Endothelial cell of umbilical vein (primary cell): ENCODE results near the gene TNFAIP8L1. TPM values are rescaled to one million over a fixed set of nuclear protein-coding genes. Genes with fewer than 3 reads are reported as not detected.

Experiments used
- BruUV-seq: library from RNA; stranded (reverse); fragments of 400-500 nt; replicated peaks from 2 replicates; lab custom pipeline; 2021; lab: Mats Ljungman, UMichigan
- CTCF ChIA-PET: fragments of 300-600, 350-600 bp; sonication (Branson Sonifier 250); formaldehyde crosslinking; loops from one replicate; lab custom pipeline; 2021; ENCODE audit warnings: antibody characterized with exemption, inconsistent platforms; lab: Charles Lee
- POLR2A ChIA-PET: fragments of 300-600, 350-600 bp; sonication (Branson Sonifier 250); formaldehyde crosslinking; loops from one replicate; lab custom pipeline; 2021; ENCODE audit warnings: antibody characterized with exemption, inconsistent platforms; lab: Charles Lee
- DNase-seq: peaks from one replicate; pipeline ENCODE4 v3.0.0-alpha.2; 2011; ENCODE audit warnings: low read depth, low spot score
- FAIRE-seq: peaks from 2 replicates; lab custom pipeline; 2011; peaks lifted over from hg19 to GRCh38; lab: Jason Lieb, UNC
- H2AFZ ChIP-seq: 2 replicates; pipeline ENCODE4 v1.6.0; 2012; ENCODE audit warnings: low read depth, low read length, control low read depth, inconsistent platforms
- H3K27ac ChIP-seq: 2 replicates; pipeline ENCODE4 v1.5.1; 2011; ENCODE audit warnings: low read depth, mild to moderate bottlenecking, control low read depth, low read length, moderate library complexity; ENCODE audit not compliant: insufficient read depth
- H3K27me3 ChIP-seq, 2 experiments: 2 replicates each; pipeline versions ENCODE4 v1.6.0 to v1.6.1; 2011; ENCODE audit warnings: low read length in 2 of 2, mixed read lengths in 1 of 2; ENCODE audit not compliant: control insufficient read depth in 2 of 2, insufficient read depth in 2 of 2
- H3K36me3 ChIP-seq, 2 experiments: 2 replicates in 1 of 2; 3 replicates in 1 of 2; pipeline ENCODE4 v1.5.1; 2011; ENCODE audit warnings: low read length in 2 of 2, mild to moderate bottlenecking in 1 of 2, moderate library complexity in 1 of 2; ENCODE audit not compliant: control insufficient read depth in 2 of 2, insufficient read depth in 2 of 2; ENCODE audit errors: extremely low read depth in 1 of 2
- H3K4me1 ChIP-seq: 3 replicates; pipeline ENCODE4 v1.5.1; 2011; ENCODE audit warnings: mild to moderate bottlenecking, low read length; ENCODE audit not compliant: control insufficient read depth, insufficient read depth; ENCODE audit errors: extremely low read depth
- H3K4me2 ChIP-seq: 2 replicates; pipeline ENCODE4 v1.6.1; 2011; ENCODE audit warnings: low read length, control low read depth, mixed read lengths; ENCODE audit not compliant: insufficient read depth
- H3K4me3 ChIP-seq, 3 experiments: fragments of 200-600 bp in 1 of 3; sonication (generic), shearing (Covaris generic) in 1 of 3; replicated peaks in 1 of 3; 2 replicates each; pipeline ENCODE4 v1.5.1; 2011 to 2016; ENCODE audit warnings: control low read depth in 3 of 3, low read length in 3 of 3, mild to moderate bottlenecking in 2 of 3, inconsistent platforms in 1 of 3, low read depth in 1 of 3, moderate library complexity in 1 of 3; ENCODE audit not compliant: insufficient read depth in 1 of 3
- H3K79me2 ChIP-seq: 2 replicates; pipeline ENCODE4 v1.6.0; 2012; ENCODE audit warnings: low read length, inconsistent platforms; ENCODE audit not compliant: control insufficient read depth, insufficient read depth
- H3K9ac ChIP-seq: replicated peaks from 2 replicates; pipeline ENCODE3; 2011; ENCODE audit warnings: low read length, control low read depth; ENCODE audit not compliant: insufficient read depth; ENCODE audit errors: extremely low read depth
- H3K9me1 ChIP-seq: replicated peaks from 3 replicates; pipeline ENCODE4 v1.6.0; 2011; ENCODE audit warnings: mild to moderate bottlenecking, low read length; ENCODE audit not compliant: control insufficient read depth, insufficient read depth; ENCODE audit errors: extremely low read depth
- H3K9me3 ChIP-seq: replicated peaks from 2 replicates; pipeline ENCODE4 v1.5.1; 2012; ENCODE audit warnings: low read length, inconsistent platforms; ENCODE audit not compliant: control insufficient read depth, insufficient read depth
- H4K20me1 ChIP-seq: replicated peaks from 2 replicates; pipeline ENCODE3; 2011; ENCODE audit warnings: mild to moderate bottlenecking, low read length; ENCODE audit not compliant: control insufficient read depth, insufficient read depth; ENCODE audit errors: extremely low read depth
- CTCF ChIP-seq, 2 donors: IDR thresholded peaks; 1 replicate in 1 of 2; 2 replicates in 1 of 2; pipeline ENCODE4 v1.5.1; 2011; ENCODE audit warnings: low read length in 2 of 2, mild to moderate bottlenecking in 2 of 2, moderate library complexity in 2 of 2, control low read depth in 1 of 2, inconsistent platforms in 1 of 2, low read depth in 1 of 2; ENCODE audit not compliant: insufficient read depth in 1 of 2; ENCODE audit errors: extremely low read depth in 1 of 2
- EZH2 ChIP-seq: IDR thresholded peaks from 2 replicates; pipeline ENCODE4 v1.6.1; 2012; ENCODE audit warnings: borderline replicate concordance, low read depth, mild to moderate bottlenecking, moderate library complexity, low read length, inconsistent platforms; ENCODE audit not compliant: severe bottlenecking
- FOS ChIP-seq: IDR thresholded peaks from 2 replicates; pipeline ENCODE4 v1.6.1; 2011; ENCODE audit warnings: mild to moderate bottlenecking, low read length, moderate library complexity, borderline replicate concordance; ENCODE audit not compliant: insufficient read depth
- GATA2 ChIP-seq: IDR thresholded peaks from 2 replicates; pipeline ENCODE4 v1.7.0; 2011; ENCODE audit warnings: low read depth, mild to moderate bottlenecking, moderate library complexity, mixed read lengths, low read length; ENCODE audit not compliant: insufficient read length, insufficient read depth
- JUN ChIP-seq: IDR thresholded peaks from 2 replicates; pipeline ENCODE4 v1.6.1; 2011; ENCODE audit warnings: borderline replicate concordance, low read depth; ENCODE audit not compliant: insufficient read length, insufficient read depth
- MAX ChIP-seq: IDR thresholded peaks from 2 replicates; pipeline ENCODE4 v1.6.1; 2011; ENCODE audit not compliant: insufficient read depth, insufficient read length
- POLR2A ChIP-seq: IDR thresholded peaks from 2 replicates; pipeline ENCODE4 v1.6.1; 2012; ENCODE audit warnings: low read depth, mild to moderate bottlenecking, control low read depth, low read length
- POLR2AphosphoS5 ChIP-seq: IDR thresholded peaks from 2 replicates; pipeline ENCODE4 v1.6.1; 2012; ENCODE audit warnings: low read depth, mild to moderate bottlenecking, control low read depth, low read length, moderate library complexity; ENCODE audit not compliant: insufficient read depth
- dilution Hi-C: fragments of 300-500 bp; cut with MboI; formaldehyde crosslinking; loops from one replicate; pipeline ENCODE4 v1.15.0; 2019; ENCODE audit warnings: low sequenced_read_pairs; ENCODE audit not compliant: extremely low pct_ligation_motif_present
- intact Hi-C: fragments of 100-400 bp; cut with micrococcal nuclease; formaldehyde crosslinking; loops from one replicate; pipeline ENCODE4 v1.10.0; 2022
- polyA plus RNA-seq, 4 experiments: library from polyadenylated mRNA; depleted of rRNA in 3 of 4; stranded (reverse) in 3 of 4; unstranded in 1 of 4; fragments of >200 nt; gene quantifications; 2 replicates each; pipeline versions ENCODE4 v1.2.1 to v1.2.3, GENCODE V29; 2011 to 2012; ENCODE audit warnings: missing spikeins in 1 of 4
- total RNA-seq: library from RNA; stranded (reverse); gene quantifications from 2 replicates; pipeline ENCODE4 v1.2.3, GENCODE V29; 2021

Gene TNFAIP8L1
- total and polyA plus RNA-seq, 2 donors (not counting 3 experiments of a cell fraction or from before 2014, with no cell fraction given) = 40.0 to 56.1 TPM

GRCh38 chr19:4589579-4590410 lies 49.5 kb upstream of the TNFAIP8L1 start:
- H3K36me3 ChIP-seq = no peaks in the 10 kb centered on the region
- TF ChIP-seq MAX (no peak), POLR2A (no peak), FOS (no peak), EZH2 (no peak), POLR2AphosphoS5 (no peak), CTCF (IDR thresholded peaks at IDR 0.05; ENCODE audit: extremely low read depth in 1 of 2, insufficient read depth in 1 of 2, low read depth in 1 of 2, low read length in 2 of 2) (peak; percentile 35 to 69), JUN (no peak), GATA2 (no peak)
- no peak overlapping the region for H3K9ac ChIP-seq
- no peaks in the 10 kb centered on the region for H3K4me1 ChIP-seq
- no peak overlapping the region for H3K4me2 ChIP-seq
- POLR2A ChIA-PET = no interaction called here
- dilution Hi-C loops (no loop called here), intact Hi-C loops (no loop called here)
- H3K9me3 ChIP-seq = no peaks in the 10 kb centered on the region
- CTCF ChIA-PET = interaction anchor here (0.6 to 1.8 kb wide), 17 partner anchors 8 to 201 kb away, joined by 3 to 30 read pairs (median 6); partner anchors contain the start of genes FEM1A and TNFAIP8L1
- BruUV-seq = no TSS peak
- FAIRE-seq (peak; percentile 48), DNase-seq (peak; percentile 19)
- H2AFZ ChIP-seq = no peak overlapping the region
- H3K27me3 ChIP-seq = peaks cover 0 to 3% of the 10 kb centered on the region in 2 experiments
- no peaks in the 10 kb centered on the region for H3K9me1 ChIP-seq
- no peak overlapping the region for H3K4me3 ChIP-seq
- no peaks in the 10 kb centered on the region for H3K79me2 ChIP-seq
- H4K20me1 ChIP-seq = no peaks in the 10 kb centered on the region
- H3K27ac ChIP-seq = no peak overlapping the region
